GM23338 (cell line): ENCODE results near the gene WFS1.

ENCODE experiments used
- CREB1 ChIP-seq: fragments of 250-450 bp; sonication (Bioruptor Pico); IDR thresholded peaks from 2 replicates; pipeline ENCODE4 v1.5.0; 2020; ENCODE audit warnings: low read depth, mild to moderate bottlenecking, moderate library complexity
- CTCF ChIP-seq, 2 experiments: fragments of 200-600 bp in 1 of 2; sonication (generic) in 1 of 2; conservative IDR thresholded peaks; 2 replicates each; pipeline versions ENCODE4 v1.5.1 to v1.6.1; 2016 to 2017; ENCODE audit warnings: antibody characterized with exemption in 2 of 2, low read depth in 2 of 2, mild to moderate bottlenecking in 2 of 2, moderate library complexity in 1 of 2
- EZH2 ChIP-seq: fragments of 200-600 bp; sonication (generic); IDR thresholded peaks from one replicate; pipeline ENCODE4 v1.8.0; 2017; ENCODE audit warnings: antibody characterized with exemption, mild to moderate bottlenecking, low read depth; ENCODE audit not compliant: unreplicated experiment
- EZH2phosphoT487 ChIP-seq: fragments of 200-600 bp; sonication (generic); IDR thresholded peaks from one replicate; pipeline ENCODE4 v1.8.1; 2018; ENCODE audit warnings: antibody characterized with exemption; ENCODE audit not compliant: unreplicated experiment
- JUNB ChIP-seq: IDR thresholded peaks from one replicate; pipeline ENCODE4 v1.6.1; 2016; ENCODE audit warnings: antibody characterized with exemption; ENCODE audit not compliant: unreplicated experiment
- POLR2AphosphoS5 ChIP-seq: IDR thresholded peaks from 2 replicates; pipeline ENCODE4 v1.6.1; 2016; ENCODE audit warnings: antibody characterized with exemption, low read depth
- ZNF462 ChIP-seq: fragments of 250-450 bp; sonication (Bioruptor Pico); IDR thresholded peaks from 2 replicates; pipeline ENCODE4 v1.5.0; 2020; ENCODE audit warnings: mild to moderate bottlenecking, moderate library complexity

- TF ChIP-seq CTCF (conservative IDR thresholded peaks at IDR 0.05; ENCODE audit: low read depth in 2 of 2) (no peak), EZH2phosphoT487 (no peak), EZH2 (no peak), POLR2AphosphoS5 (no peak), JUNB (no peak), CREB1 (CRISPR knock-in tag) (no peak), ZNF462 (CRISPR knock-in tag) (no peak)
Observed at GRCh38 chr4:6239968-6240367, 29.7 kb upstream of the WFS1 start.
